Measurements from ENCODE around the gene PLTP. TPM values are rescaled to one million over a fixed set of nuclear protein-coding genes. Genes with fewer than 3 reads are reported as not detected.
A peak's percentile ranks its signal among the peaks of the same experiment; 100 is the strongest.

The PLTP gene
- polyA plus RNA-seq, 3 donors: 1.6 to 3.0 (median 2.9) TPM

DNA sequence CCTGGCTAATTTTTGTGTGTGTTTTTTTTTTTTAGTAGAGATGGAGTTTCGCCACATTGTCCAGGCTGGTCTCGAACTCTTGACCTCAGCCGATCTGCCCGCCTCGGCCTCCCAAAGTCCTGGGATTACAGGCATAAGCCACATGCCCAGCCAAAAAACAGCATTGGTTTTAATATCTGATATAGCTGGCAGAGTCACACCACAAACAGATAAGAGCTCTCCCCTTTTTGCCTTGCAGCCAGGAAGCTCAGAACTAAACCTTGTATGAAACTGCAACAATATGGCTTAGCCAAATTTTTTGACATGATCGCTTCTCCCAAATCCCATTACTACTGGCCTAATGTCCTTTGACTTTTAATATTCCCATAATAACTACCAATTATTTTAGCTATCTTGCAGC, 59.6 kb downstream of the PLTP start:
- H3K27ac Mint-ChIP-seq: no peak overlapping the region
- H3K27me3 ChIP-seq (ENCODE audit: control insufficient read depth in 2 of 2, insufficient read depth in 2 of 2, low read length in 2 of 2): no peaks in the 10 kb centered on the region
- H3K4me2 ChIP-seq (replicated peaks; ENCODE audit: extremely low read depth, low read length, poor library complexity, severe bottlenecking): no peak overlapping the region
- no peak overlapping the region for H3K4me3 Mint-ChIP-seq
- H4K20me1 ChIP-seq (ENCODE audit: insufficient read depth, low read length): peaks cover 19% of the 10 kb centered on the region
- H3K27me3 Mint-ChIP-seq (ENCODE audit: low read depth in 3 of 3): peaks cover 0 to 2% (median 1%) of the 10 kb centered on the region in 3 donors
- H3K27ac ChIP-seq (ENCODE audit: low read depth in 1 of 2, low read length in 2 of 2): no peak overlapping the region
- no peaks in the 10 kb centered on the region for H3K9me3 ChIP-seq (replicated peaks in 1 of 2; ENCODE audit: control insufficient read depth in 1 of 2, insufficient read depth in 1 of 2, low read length in 2 of 2)
- peaks cover 49 to 70% of the 10 kb centered on the region in 2 donors for H3K36me3 ChIP-seq (replicated peaks in 1 of 2; ENCODE audit: control insufficient read depth in 1 of 2, insufficient read depth in 2 of 2, low read length in 2 of 2)
- H2AFZ ChIP-seq (ENCODE audit: insufficient read depth, low read depth, low read length, poor library complexity, severe bottlenecking): no peak overlapping the region
- intact Hi-C loops (cut with micrococcal nuclease): no loop called here
- peaks cover 18% of the 10 kb centered on the region for H3K4me1 Mint-ChIP-seq
- H3K4me1 ChIP-seq (ENCODE audit: control insufficient read depth in 1 of 2, insufficient read depth in 2 of 2, low read length in 2 of 2): peaks cover 13 to 15% of the 10 kb centered on the region in 2 donors
- H3K79me2 ChIP-seq (ENCODE audit: insufficient read depth, low read length): peaks cover 47% of the 10 kb centered on the region
- H3K9me3 Mint-ChIP-seq: no peaks in the 10 kb centered on the region
- no peak for DNase-seq
- peaks cover 50 to 76% of the 10 kb centered on the region in 2 donors for H3K36me3 Mint-ChIP-seq
- H3K4me3 ChIP-seq (replicated peaks in 1 of 3; ENCODE audit: low read depth in 2 of 3, low read length in 3 of 3): no peak overlapping the region
- WGBS (ENCODE audit: insufficient coverage): no CpG with 5 or more reads among the region's 6 CpGs
- no peak overlapping the region for H3K9ac ChIP-seq (ENCODE audit: insufficient read depth, low read length, poor library complexity, severe bottlenecking)
- TF ChIP-seq, protein P1, sequence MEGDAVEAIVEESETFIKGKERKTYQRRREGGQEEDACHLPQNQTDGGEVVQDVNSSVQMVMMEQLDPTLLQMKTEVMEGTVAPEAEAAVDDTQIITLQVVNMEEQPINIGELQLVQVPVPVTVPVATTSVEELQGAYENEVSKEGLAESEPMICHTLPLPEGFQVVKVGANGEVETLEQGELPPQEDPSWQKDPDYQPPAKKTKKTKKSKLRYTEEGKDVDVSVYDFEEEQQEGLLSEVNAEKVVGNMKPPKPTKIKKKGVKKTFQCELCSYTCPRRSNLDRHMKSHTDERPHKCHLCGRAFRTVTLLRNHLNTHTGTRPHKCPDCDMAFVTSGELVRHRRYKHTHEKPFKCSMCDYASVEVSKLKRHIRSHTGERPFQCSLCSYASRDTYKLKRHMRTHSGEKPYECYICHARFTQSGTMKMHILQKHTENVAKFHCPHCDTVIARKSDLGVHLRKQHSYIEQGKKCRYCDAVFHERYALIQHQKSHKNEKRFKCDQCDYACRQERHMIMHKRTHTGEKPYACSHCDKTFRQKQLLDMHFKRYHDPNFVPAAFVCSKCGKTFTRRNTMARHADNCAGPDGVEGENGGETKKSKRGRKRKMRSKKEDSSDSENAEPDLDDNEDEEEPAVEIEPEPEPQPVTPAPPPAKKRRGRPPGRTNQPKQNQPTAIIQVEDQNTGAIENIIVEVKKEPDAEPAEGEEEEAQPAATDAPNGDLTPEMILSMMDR (IDR thresholded peaks at IDR 0.05): no peak

DNA sequence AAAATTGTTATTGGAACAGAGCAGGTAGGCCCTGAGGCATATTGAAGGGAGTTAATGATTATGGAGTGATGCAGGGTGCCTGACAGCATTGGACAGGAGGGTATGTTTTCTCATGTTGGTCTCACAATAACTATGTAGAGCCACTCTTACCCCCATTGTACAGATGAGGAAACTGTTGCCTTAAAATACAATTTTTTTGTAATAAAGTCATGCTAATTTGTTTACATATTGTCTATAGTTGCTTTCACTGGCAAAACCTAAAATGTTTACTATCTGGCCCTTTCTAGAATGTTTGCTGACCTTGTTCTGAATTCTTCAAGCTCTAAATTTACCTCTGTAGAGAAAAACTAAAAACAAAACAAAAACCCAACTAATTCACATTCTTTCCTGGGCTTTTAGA, 60.5 kb downstream of the PLTP start:
- peak overlapping the region in 2 of 7 donors; percentile 10 to 65 for H3K27ac Mint-ChIP-seq
- Histone ChIP-seq H3K36me3 (replicated peaks in 1 of 2; ENCODE audit: control insufficient read depth in 1 of 2, insufficient read depth in 2 of 2, low read length in 2 of 2) (peaks cover 55 to 77% of the 10 kb centered on the region in 2 donors), H3K79me2 (ENCODE audit: insufficient read depth, low read length) (peaks cover 39% of the 10 kb centered on the region), H3K9me3 (replicated peaks in 1 of 2; ENCODE audit: control insufficient read depth in 1 of 2, insufficient read depth in 1 of 2, low read length in 2 of 2) (no peaks in the 10 kb centered on the region), H3K4me3 (replicated peaks in 1 of 3; ENCODE audit: low read depth in 2 of 3, low read length in 3 of 3) (no peak overlapping the region), H3K27ac (ENCODE audit: low read depth in 1 of 2, low read length in 2 of 2) (no peak overlapping the region), H4K20me1 (ENCODE audit: insufficient read depth, low read length) (peaks cover 25% of the 10 kb centered on the region), H2AFZ (ENCODE audit: insufficient read depth, low read depth, low read length, poor library complexity, severe bottlenecking) (no peak overlapping the region), H3K9ac (ENCODE audit: insufficient read depth, low read length, poor library complexity, severe bottlenecking) (no peak overlapping the region), H3K27me3 (ENCODE audit: control insufficient read depth in 2 of 2, insufficient read depth in 2 of 2, low read length in 2 of 2) (no peaks in the 10 kb centered on the region), H3K4me1 (ENCODE audit: control insufficient read depth in 1 of 2, insufficient read depth in 2 of 2, low read length in 2 of 2) (peaks cover 8 to 9% of the 10 kb centered on the region in 2 donors), H3K4me2 (replicated peaks; ENCODE audit: extremely low read depth, low read length, poor library complexity, severe bottlenecking) (no peak overlapping the region)
- no peak for DNase-seq
- H3K4me1 Mint-ChIP-seq: peaks cover 15% of the 10 kb centered on the region
- TF ChIP-seq, protein P1 (IDR thresholded peaks at IDR 0.05): no peak
- H3K27me3 Mint-ChIP-seq (ENCODE audit: low read depth in 3 of 3): peaks cover 0 to 2% (median 1%) of the 10 kb centered on the region in 3 donors
- H3K9me3 Mint-ChIP-seq: no peaks in the 10 kb centered on the region
- H3K4me3 Mint-ChIP-seq: no peak overlapping the region
- intact Hi-C loops (cut with micrococcal nuclease): no loop called here
- H3K36me3 Mint-ChIP-seq: peaks cover 51 to 83% of the 10 kb centered on the region in 2 donors

Data from CD14-positive monocyte (primary cell).